ENCODE results near the gene KLK15. TPM values are rescaled to one million over a fixed set of nuclear protein-coding genes. Genes with fewer than 3 reads are reported as not detected.

The KLK15 gene
- total RNA-seq, 4 donors from 2014 or later = not detected

DNA sequence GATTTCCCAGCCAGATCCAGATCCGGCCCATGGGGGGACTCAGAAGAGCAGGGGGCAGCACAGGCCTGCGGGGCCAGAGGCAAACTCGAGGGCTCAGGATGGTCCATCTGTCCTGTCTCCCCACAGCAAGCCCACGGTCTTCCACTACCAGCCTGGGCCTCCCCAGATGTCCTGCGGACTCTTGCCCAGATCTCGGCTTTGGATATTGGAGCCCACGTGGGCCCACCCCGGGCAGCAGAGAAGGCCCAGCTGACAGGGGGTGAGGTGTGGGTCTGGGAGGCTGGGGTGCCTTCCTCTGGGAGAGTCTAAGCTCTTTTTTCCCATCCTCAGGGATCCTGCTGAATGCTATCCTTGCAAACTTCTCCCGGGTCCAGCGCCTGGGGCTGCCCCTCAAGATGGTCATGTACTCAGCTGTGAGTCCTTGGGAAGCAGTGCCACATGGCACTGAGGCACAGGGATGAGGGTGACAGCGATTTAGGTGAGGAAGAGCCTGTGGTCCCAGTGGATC is 39.8 kb downstream of the KLK15 start:
- Histone ChIP-seq H3K9me3 (no peaks in the 10 kb centered on the region), H3K27ac (no peak overlapping the region), H3K27me3 (no peaks in the 10 kb centered on the region), H3K36me3 (peaks cover 0 to 20% (median 0%) of the 10 kb centered on the region in 3 donors), H3K4me3 (no peak overlapping the region), H3K4me1 (peaks cover 0 to 3% (median 0%) of the 10 kb centered on the region in 4 donors)
- no peak for DNase-seq
- TF ChIP-seq, protein P1, sequence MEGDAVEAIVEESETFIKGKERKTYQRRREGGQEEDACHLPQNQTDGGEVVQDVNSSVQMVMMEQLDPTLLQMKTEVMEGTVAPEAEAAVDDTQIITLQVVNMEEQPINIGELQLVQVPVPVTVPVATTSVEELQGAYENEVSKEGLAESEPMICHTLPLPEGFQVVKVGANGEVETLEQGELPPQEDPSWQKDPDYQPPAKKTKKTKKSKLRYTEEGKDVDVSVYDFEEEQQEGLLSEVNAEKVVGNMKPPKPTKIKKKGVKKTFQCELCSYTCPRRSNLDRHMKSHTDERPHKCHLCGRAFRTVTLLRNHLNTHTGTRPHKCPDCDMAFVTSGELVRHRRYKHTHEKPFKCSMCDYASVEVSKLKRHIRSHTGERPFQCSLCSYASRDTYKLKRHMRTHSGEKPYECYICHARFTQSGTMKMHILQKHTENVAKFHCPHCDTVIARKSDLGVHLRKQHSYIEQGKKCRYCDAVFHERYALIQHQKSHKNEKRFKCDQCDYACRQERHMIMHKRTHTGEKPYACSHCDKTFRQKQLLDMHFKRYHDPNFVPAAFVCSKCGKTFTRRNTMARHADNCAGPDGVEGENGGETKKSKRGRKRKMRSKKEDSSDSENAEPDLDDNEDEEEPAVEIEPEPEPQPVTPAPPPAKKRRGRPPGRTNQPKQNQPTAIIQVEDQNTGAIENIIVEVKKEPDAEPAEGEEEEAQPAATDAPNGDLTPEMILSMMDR (IDR thresholded peaks at IDR 0.05) = no peak
- TF ChIP-seq POLR2A (IDR thresholded peaks at IDR 0.05) = no peak

DNA sequence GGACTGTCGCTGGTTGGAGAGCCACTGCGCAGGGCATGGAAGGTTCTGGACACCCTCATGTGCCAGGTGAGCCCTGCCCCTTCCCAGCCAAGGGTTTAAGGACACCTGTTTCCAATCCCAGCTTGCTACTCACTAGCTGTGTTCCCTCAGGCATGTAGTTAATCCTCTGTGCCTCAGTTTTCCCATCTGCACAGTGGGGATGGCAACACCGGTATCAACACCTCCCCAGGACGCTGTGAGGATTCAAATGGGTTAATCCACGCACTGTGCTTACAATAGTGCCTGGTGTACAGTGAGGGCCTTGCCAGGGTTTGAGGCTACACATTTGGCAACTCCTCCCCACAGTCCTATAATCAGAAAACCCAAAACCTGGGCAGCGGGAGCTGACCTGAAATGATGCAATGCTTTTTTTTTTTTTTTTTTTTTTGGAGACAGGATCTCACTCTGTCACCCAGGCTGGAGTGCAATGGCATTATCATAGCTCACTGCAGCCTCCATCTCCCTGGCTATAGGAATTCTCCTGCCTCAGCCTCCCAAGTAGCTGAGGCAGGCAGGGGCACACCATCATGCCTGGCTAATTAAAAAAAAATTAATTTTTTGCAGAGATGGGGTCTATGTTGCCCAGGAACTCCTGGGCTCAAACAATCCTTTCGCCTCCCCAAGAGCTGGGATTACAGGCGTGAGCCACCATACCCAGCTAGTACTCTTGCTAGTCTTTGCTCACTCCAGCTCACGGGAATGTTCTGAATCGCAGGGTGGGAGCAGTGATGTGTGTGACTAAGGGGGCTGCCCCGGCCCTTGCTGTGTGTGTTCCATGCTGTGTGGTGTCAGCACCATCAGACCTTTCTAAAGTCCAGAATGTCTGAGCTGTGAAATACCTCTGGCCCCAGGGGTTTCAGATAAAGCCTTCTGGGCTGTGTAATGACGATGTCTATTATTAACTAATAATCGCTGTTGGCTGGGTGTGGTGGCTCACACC is 40.8 kb downstream of the KLK15 start:
- Histone ChIP-seq H3K27me3 (no peaks in the 10 kb centered on the region), H3K4me1 (peaks cover 0 to 3% (median 0%) of the 10 kb centered on the region in 4 donors), H3K9me3 (no peaks in the 10 kb centered on the region), H3K4me3 (no peak overlapping the region), H3K36me3 (peaks cover 0 to 9% (median 0%) of the 10 kb centered on the region in 3 donors), H3K27ac (no peak overlapping the region)
- no peak for TF ChIP-seq POLR2A (IDR thresholded peaks at IDR 0.05)
- TF ChIP-seq, protein P1 (IDR thresholded peaks at IDR 0.05) = no peak
- no peak for DNase-seq

DNA sequence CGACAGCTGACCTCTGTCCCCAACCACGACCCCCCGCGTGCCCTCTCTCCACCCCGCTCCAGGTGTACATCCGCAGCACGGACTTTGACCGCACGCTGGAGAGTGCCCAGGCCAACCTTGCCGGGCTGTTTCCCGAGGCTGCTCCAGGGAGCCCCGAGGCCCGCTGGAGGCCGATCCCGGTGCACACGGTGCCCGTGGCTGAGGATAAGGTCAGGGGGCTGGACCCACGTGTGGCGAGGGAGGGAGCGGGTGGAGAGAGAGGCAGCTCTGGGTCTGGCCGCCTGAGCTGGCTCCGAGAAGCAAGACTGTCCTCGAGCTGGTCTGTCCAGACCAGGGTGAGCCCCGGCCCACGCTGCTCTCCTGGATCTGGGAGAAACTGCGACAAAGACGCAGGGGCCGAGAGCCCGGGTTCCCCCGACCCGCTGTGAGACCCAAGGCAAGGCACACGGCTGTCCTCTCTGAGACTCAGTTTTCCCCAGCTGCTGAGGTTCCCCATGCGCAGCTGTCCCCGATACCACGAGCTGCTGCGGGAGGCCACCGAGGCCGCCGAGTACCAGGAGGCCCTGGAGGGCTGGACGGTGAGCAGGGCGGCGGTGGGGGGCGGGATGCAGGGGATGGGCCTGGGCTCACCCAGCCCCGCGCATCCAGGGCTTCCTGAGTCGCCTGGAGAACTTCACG is 41.6 kb downstream of the KLK15 start:
- no peak for TF ChIP-seq POLR2A (IDR thresholded peaks at IDR 0.05)
- TF ChIP-seq, protein P1 (IDR thresholded peaks at IDR 0.05) = no peak
- Histone ChIP-seq H3K4me3 (no peak overlapping the region), H3K27ac (no peak overlapping the region), H3K27me3 (no peaks in the 10 kb centered on the region), H3K36me3 (peaks cover 0 to 1% (median 0%) of the 10 kb centered on the region in 3 donors), H3K9me3 (no peaks in the 10 kb centered on the region), H3K4me1 (peaks cover 0 to 3% (median 0%) of the 10 kb centered on the region in 4 donors)
- no peak for DNase-seq

DNA sequence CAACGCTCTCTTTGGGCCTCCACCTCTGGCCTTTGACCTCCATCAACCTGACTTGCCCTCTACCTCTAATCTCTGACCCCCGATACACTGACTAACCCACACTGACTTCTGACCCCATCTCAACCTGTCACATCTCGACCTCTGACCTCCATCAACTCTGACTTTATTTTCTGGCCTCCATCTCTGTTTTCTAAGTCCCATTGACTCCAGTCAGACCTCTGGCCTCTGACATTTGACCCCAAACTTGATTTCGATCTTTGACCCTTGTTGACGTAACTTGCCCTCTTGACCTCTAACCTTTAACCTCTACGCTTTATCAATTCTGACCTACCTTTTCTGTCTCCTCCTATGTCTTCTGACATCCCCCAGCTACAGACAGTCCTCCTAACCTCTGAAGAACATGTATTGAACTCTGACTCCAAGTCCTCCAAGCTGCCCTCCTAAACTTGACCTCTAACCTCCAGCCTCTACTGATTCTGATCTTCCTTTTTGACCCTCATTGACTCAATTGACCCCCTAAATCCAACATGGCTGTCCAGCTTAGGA is 42.4 kb downstream of the KLK15 start:
- H3K27ac ChIP-seq = no peak overlapping the region
- H3K27me3 ChIP-seq = no peaks in the 10 kb centered on the region
- H3K36me3 ChIP-seq = no peaks in the 10 kb centered on the region
- H3K9me3 ChIP-seq = no peaks in the 10 kb centered on the region
- TF ChIP-seq, protein P1 (IDR thresholded peaks at IDR 0.05) = no peak
- no peak for TF ChIP-seq POLR2A (IDR thresholded peaks at IDR 0.05)
- no peak for DNase-seq
- H3K4me1 ChIP-seq = peaks cover 0 to 3% (median 0%) of the 10 kb centered on the region in 4 donors
- H3K4me3 ChIP-seq = no peak overlapping the region

DNA sequence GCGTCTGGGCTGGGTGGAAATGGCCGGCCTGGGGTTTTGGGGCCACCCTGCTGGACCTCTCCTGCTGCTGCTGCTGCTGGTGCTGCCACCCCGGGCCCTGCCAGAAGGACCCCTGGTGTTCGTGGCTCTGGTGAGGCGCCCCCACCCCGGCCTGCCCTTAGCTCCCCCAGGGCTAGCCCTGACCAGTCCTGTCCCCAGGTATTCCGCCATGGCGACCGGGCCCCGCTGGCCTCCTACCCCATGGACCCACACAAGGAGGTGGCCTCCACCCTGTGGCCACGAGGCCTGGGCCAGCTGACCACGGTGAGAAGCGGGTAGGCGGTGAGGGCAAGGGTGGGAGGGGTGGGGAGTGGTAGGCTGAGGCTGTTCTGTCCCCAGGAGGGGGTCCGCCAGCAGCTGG is 43.0 kb downstream of the KLK15 start, which contains the start of gene ACP4:
TSS of gene ACP4 (plus strand) at position 20 of the 400 bp plus-strand sequence. CDS start at position 20, 0 bp downstream.
- H3K4me3 ChIP-seq = no peak within 1 kb of the TSS
- no peak for DNase-seq
- peaks cover 0 to 3% (median 0%) of the 10 kb centered on the region in 4 donors for H3K4me1 ChIP-seq
- no peaks in the 10 kb centered on the region for H3K9me3 ChIP-seq
- no peak within 1 kb of the TSS for H3K27ac ChIP-seq
- no peaks in the 10 kb centered on the region for H3K27me3 ChIP-seq
- no peaks in the 10 kb centered on the region for H3K36me3 ChIP-seq
- TF ChIP-seq, protein P1 (IDR thresholded peaks at IDR 0.05) = no peak
- no peak for TF ChIP-seq POLR2A (IDR thresholded peaks at IDR 0.05)
